ENCODE results near the gene CDH11.
A peak's percentile ranks its signal among the peaks of the same experiment; 100 is the strongest.

The CDH11 gene

GRCh38 chr16:65116818-65117430 lies 4.9 kb downstream of the CDH11 start:
- Histone ChIP-seq H3K4me2 (ENCODE audit: low read length, poor library complexity, severe bottlenecking) (no peak overlapping the region), H3K14ac (ENCODE audit: low read length in 2 of 2) (no peak overlapping the region), H3K36me3 (ENCODE audit: control insufficient read depth in 1 of 2, insufficient read depth in 2 of 2, low read depth in 1 of 2, low read length in 2 of 2) (peaks cover 4 to 64% of the 10 kb centered on the region in 2 experiments), H3K23ac (ENCODE audit: low read length in 2 of 2) (no peak overlapping the region), H2AFZ (ENCODE audit: low read depth, low read length) (no peak overlapping the region), H3K9me3 (ENCODE audit: control insufficient read depth, low read length) (no peaks in the 10 kb centered on the region), H4K91ac (ENCODE audit: low read length) (no peak overlapping the region), H3K79me1 (replicated peaks; ENCODE audit: low read length, poor library complexity, severe bottlenecking) (peaks cover 16% of the 10 kb centered on the region), H4K8ac (ENCODE audit: low read length) (no peak overlapping the region), H3K4ac (ENCODE audit: low read depth in 1 of 2, low read length in 2 of 2) (no peak overlapping the region), H3K4me1 (ENCODE audit: control insufficient read depth, insufficient read depth, low read depth, low read length) (peaks cover 3% of the 10 kb centered on the region), H2AK5ac (ENCODE audit: low read length, severe bottlenecking) (no peak overlapping the region), H2BK120ac (ENCODE audit: low read depth, low read length) (no peak overlapping the region), H3K9ac (ENCODE audit: low read length) (peak overlapping the region; percentile 99), H2BK5ac (ENCODE audit: low read depth, low read length, poor library complexity, severe bottlenecking) (no peak overlapping the region), H2BK15ac (ENCODE audit: low read depth, poor library complexity, severe bottlenecking) (no peak overlapping the region), H2BK12ac (ENCODE audit: low read length in 2 of 2) (no peak overlapping the region), H3K27me3 (ENCODE audit: control insufficient read depth in 1 of 2, insufficient read depth in 1 of 2, low read length in 2 of 2) (no peaks in the 10 kb centered on the region), H3K18ac (ENCODE audit: low read depth in 1 of 2, low read length in 2 of 2) (no peak overlapping the region), H3K27ac (ENCODE audit: low read length, poor library complexity, severe bottlenecking) (no peak overlapping the region), H3K4me3 (ENCODE audit: insufficient read depth in 1 of 2, low read depth in 1 of 2, low read length in 2 of 2) (peak overlapping the region in 1 of 2 experiments; percentile 93)
- peak; percentile 41 for DNase-seq
- WGBS = 73% methylated on average over 5 of the region's 5 CpGs

GRCh38 chr16:65116216-65116615 lies 5.6 kb downstream of the CDH11 start:
- H3K23ac ChIP-seq (ENCODE audit: low read length in 2 of 2) = no peak overlapping the region
- no peak overlapping the region for H2AFZ ChIP-seq (ENCODE audit: low read depth, low read length)
- no peaks in the 10 kb centered on the region for H3K27me3 ChIP-seq (ENCODE audit: control insufficient read depth in 1 of 2, insufficient read depth in 1 of 2, low read length in 2 of 2)
- WGBS = 68% methylated on average over 4 of the region's 4 CpGs
- peaks cover 4 to 67% of the 10 kb centered on the region in 2 experiments for H3K36me3 ChIP-seq (ENCODE audit: control insufficient read depth in 1 of 2, insufficient read depth in 2 of 2, low read depth in 1 of 2, low read length in 2 of 2)
- H2BK5ac ChIP-seq (ENCODE audit: low read depth, low read length, poor library complexity, severe bottlenecking) = no peak overlapping the region
- H3K9ac ChIP-seq (ENCODE audit: low read length) = peak overlapping the region; percentile 99
- DNase-seq = no peak
- H2BK120ac ChIP-seq (ENCODE audit: low read depth, low read length) = no peak overlapping the region
- no peaks in the 10 kb centered on the region for H3K9me3 ChIP-seq (ENCODE audit: control insufficient read depth, low read length)
- H3K4me1 ChIP-seq (ENCODE audit: control insufficient read depth, insufficient read depth, low read depth, low read length) = peaks cover 1% of the 10 kb centered on the region
- no peak overlapping the region for H4K91ac ChIP-seq (ENCODE audit: low read length)
- H2BK12ac ChIP-seq (ENCODE audit: low read length in 2 of 2) = no peak overlapping the region
- H2AK5ac ChIP-seq (ENCODE audit: low read length, severe bottlenecking) = no peak overlapping the region
- no peak overlapping the region for H3K27ac ChIP-seq (ENCODE audit: low read length, poor library complexity, severe bottlenecking)
- H2BK15ac ChIP-seq (ENCODE audit: low read depth, poor library complexity, severe bottlenecking) = no peak overlapping the region
- H3K4ac ChIP-seq (ENCODE audit: low read depth in 1 of 2, low read length in 2 of 2) = peak overlapping the region in 1 of 2 experiments; percentile 17
- H4K8ac ChIP-seq (ENCODE audit: low read length) = peak overlapping the region; percentile 4
- H3K14ac ChIP-seq (ENCODE audit: low read length in 2 of 2) = no peak overlapping the region
- H3K4me2 ChIP-seq (ENCODE audit: low read length, poor library complexity, severe bottlenecking) = no peak overlapping the region
- peaks cover 15% of the 10 kb centered on the region for H3K79me1 ChIP-seq (replicated peaks; ENCODE audit: low read length, poor library complexity, severe bottlenecking)
- peak overlapping the region in 1 of 2 experiments; percentile 93 for H3K4me3 ChIP-seq (ENCODE audit: insufficient read depth in 1 of 2, low read depth in 1 of 2, low read length in 2 of 2)
- no peak overlapping the region for H3K18ac ChIP-seq (ENCODE audit: low read depth in 1 of 2, low read length in 2 of 2)

GRCh38 chr16:65114527-65114926 lies 7.3 kb downstream of the CDH11 start:
- H4K91ac ChIP-seq (ENCODE audit: low read length) = no peak overlapping the region
- no peak overlapping the region for H3K4ac ChIP-seq (ENCODE audit: low read depth in 1 of 2, low read length in 2 of 2)
- H3K27ac ChIP-seq (ENCODE audit: low read length, poor library complexity, severe bottlenecking) = no peak overlapping the region
- H2BK15ac ChIP-seq (ENCODE audit: low read depth, poor library complexity, severe bottlenecking) = no peak overlapping the region
- peak overlapping the region; percentile 33 for H3K9ac ChIP-seq (ENCODE audit: low read length)
- no peak overlapping the region for H2BK12ac ChIP-seq (ENCODE audit: low read length in 2 of 2)
- H3K18ac ChIP-seq (ENCODE audit: low read depth in 1 of 2, low read length in 2 of 2) = no peak overlapping the region
- H3K14ac ChIP-seq (ENCODE audit: low read length in 2 of 2) = no peak overlapping the region
- peaks cover 1% of the 10 kb centered on the region for H3K4me1 ChIP-seq (ENCODE audit: control insufficient read depth, insufficient read depth, low read depth, low read length)
- no peaks in the 10 kb centered on the region for H3K9me3 ChIP-seq (ENCODE audit: control insufficient read depth, low read length)
- H2BK120ac ChIP-seq (ENCODE audit: low read depth, low read length) = no peak overlapping the region
- no peaks in the 10 kb centered on the region for H3K27me3 ChIP-seq (ENCODE audit: control insufficient read depth in 1 of 2, insufficient read depth in 1 of 2, low read length in 2 of 2)
- peaks cover 23% of the 10 kb centered on the region for H3K79me1 ChIP-seq (replicated peaks; ENCODE audit: low read length, poor library complexity, severe bottlenecking)
- no peak overlapping the region for H3K4me3 ChIP-seq (ENCODE audit: insufficient read depth in 1 of 2, low read depth in 1 of 2, low read length in 2 of 2)
- H3K4me2 ChIP-seq (ENCODE audit: low read length, poor library complexity, severe bottlenecking) = no peak overlapping the region
- H3K36me3 ChIP-seq (ENCODE audit: control insufficient read depth in 1 of 2, insufficient read depth in 2 of 2, low read depth in 1 of 2, low read length in 2 of 2) = peaks cover 4 to 81% of the 10 kb centered on the region in 2 experiments
- H2AK5ac ChIP-seq (ENCODE audit: low read length, severe bottlenecking) = no peak overlapping the region
- H4K8ac ChIP-seq (ENCODE audit: low read length) = no peak overlapping the region
- no peak overlapping the region for H2AFZ ChIP-seq (ENCODE audit: low read depth, low read length)
- 94% methylated on average over 9 of the region's 9 CpGs for WGBS
- H2BK5ac ChIP-seq (ENCODE audit: low read depth, low read length, poor library complexity, severe bottlenecking) = no peak overlapping the region
- no peak for DNase-seq
- no peak overlapping the region for H3K23ac ChIP-seq (ENCODE audit: low read length in 2 of 2)

GRCh38 chr16:65113441-65113840 lies 8.4 kb downstream of the CDH11 start:
- Histone ChIP-seq H3K9me3 (ENCODE audit: control insufficient read depth, low read length) (no peaks in the 10 kb centered on the region), H4K91ac (ENCODE audit: low read length) (no peak overlapping the region), H2BK5ac (ENCODE audit: low read depth, low read length, poor library complexity, severe bottlenecking) (no peak overlapping the region), H3K27me3 (ENCODE audit: control insufficient read depth in 1 of 2, insufficient read depth in 1 of 2, low read length in 2 of 2) (no peaks in the 10 kb centered on the region), H3K4me2 (ENCODE audit: low read length, poor library complexity, severe bottlenecking) (no peak overlapping the region), H2BK15ac (ENCODE audit: low read depth, poor library complexity, severe bottlenecking) (no peak overlapping the region), H3K27ac (ENCODE audit: low read length, poor library complexity, severe bottlenecking) (no peak overlapping the region), H2BK120ac (ENCODE audit: low read depth, low read length) (no peak overlapping the region), H3K4ac (ENCODE audit: low read depth in 1 of 2, low read length in 2 of 2) (no peak overlapping the region), H3K79me1 (replicated peaks; ENCODE audit: low read length, poor library complexity, severe bottlenecking) (peaks cover 28% of the 10 kb centered on the region), H3K9ac (ENCODE audit: low read length) (no peak overlapping the region), H2AK5ac (ENCODE audit: low read length, severe bottlenecking) (no peak overlapping the region), H3K4me3 (ENCODE audit: insufficient read depth in 1 of 2, low read depth in 1 of 2, low read length in 2 of 2) (no peak overlapping the region), H3K36me3 (ENCODE audit: control insufficient read depth in 1 of 2, insufficient read depth in 2 of 2, low read depth in 1 of 2, low read length in 2 of 2) (peaks cover 4 to 84% of the 10 kb centered on the region in 2 experiments), H3K4me1 (ENCODE audit: control insufficient read depth, insufficient read depth, low read depth, low read length) (no peaks in the 10 kb centered on the region), H4K8ac (ENCODE audit: low read length) (no peak overlapping the region), H2AFZ (ENCODE audit: low read depth, low read length) (no peak overlapping the region), H3K23ac (ENCODE audit: low read length in 2 of 2) (no peak overlapping the region), H3K14ac (ENCODE audit: low read length in 2 of 2) (no peak overlapping the region), H2BK12ac (ENCODE audit: low read length in 2 of 2) (no peak overlapping the region), H3K18ac (ENCODE audit: low read depth in 1 of 2, low read length in 2 of 2) (no peak overlapping the region)
- peak; percentile 38 for DNase-seq
- WGBS = 92% methylated on average over 4 of the region's 5 CpGs

Measured in mesenchymal stem cell (in vitro differentiated cells and primary cell).